Common myeloid progenitor, CD34-positive (primary cell): ENCODE measurements around the gene GTF2H1.

Source experiments
- CTCF ChIA-PET: fragments of 350-600 bp; sonication (Branson Sonifier 250); formaldehyde crosslinking; loops from one replicate; lab custom pipeline; 2021; ENCODE audit warnings: antibody characterized with exemption; lab: Charles Lee
- POLR2A ChIA-PET: fragments of 350-600 bp; sonication (Branson Sonifier 250); formaldehyde crosslinking; loops from one replicate; lab custom pipeline; 2021; ENCODE audit warnings: antibody characterized with exemption; lab: Charles Lee
- DNase-seq, 3 donors: peaks; one replicate each; pipeline versions ENCODE4 v3.0.0 to v3.0.0-alpha.2; 2013
- H3K27ac ChIP-seq, 2 experiments: 1 replicate in 1 of 2; 2 replicates in 1 of 2; pipeline ENCODE4 v1.7.0; 2013; ENCODE audit warnings: inconsistent platforms in 2 of 2, low read length in 2 of 2, mild to moderate bottlenecking in 2 of 2, low read depth in 1 of 2, moderate library complexity in 1 of 2; ENCODE audit not compliant: severe bottlenecking in 2 of 2, insufficient read depth in 1 of 2, poor library complexity in 1 of 2
- H3K27me3 ChIP-seq, 5 experiments: replicated peaks in 2 of 5; 1 replicate in 3 of 5; 2 replicates in 2 of 5; pipeline versions ENCODE4 v1.6.1 to v1.7.0; 2013; ENCODE audit warnings: low read length in 4 of 5, mild to moderate bottlenecking in 2 of 5, moderate library complexity in 2 of 5, inconsistent platforms in 1 of 5; ENCODE audit not compliant: insufficient read depth in 5 of 5, control insufficient read depth in 4 of 5
- H3K36me3 ChIP-seq, 4 experiments: 1 replicate in 2 of 4; 2 replicates in 2 of 4; pipeline versions ENCODE4 v1.6.1 to v1.7.0; 2013; ENCODE audit warnings: low read length in 3 of 4, control low read depth in 1 of 4, mild to moderate bottlenecking in 1 of 4; ENCODE audit not compliant: control insufficient read depth in 4 of 4, insufficient read depth in 4 of 4
- H3K4me1 ChIP-seq, 4 experiments: 1 replicate in 3 of 4; 2 replicates in 1 of 4; pipeline versions ENCODE4 v1.6.1 to v1.7.1; 2013; ENCODE audit warnings: low read length in 3 of 4, mild to moderate bottlenecking in 3 of 4, control low read depth in 1 of 4, inconsistent platforms in 1 of 4, moderate library complexity in 1 of 4; ENCODE audit not compliant: control insufficient read depth in 4 of 4, insufficient read depth in 4 of 4; ENCODE audit errors: control extremely low read depth in 1 of 4
- H3K4me3 ChIP-seq, 7 experiments: 1 replicate in 4 of 7; 2 replicates in 3 of 7; pipeline versions ENCODE4 v1.5.1 to v1.7.0; 2013; ENCODE audit warnings: mild to moderate bottlenecking in 7 of 7, low read length in 6 of 7, moderate library complexity in 6 of 7, inconsistent platforms in 2 of 7, low read depth in 2 of 7, control low read depth in 1 of 7; ENCODE audit not compliant: insufficient read depth in 4 of 7, control insufficient read depth in 1 of 7; ENCODE audit errors: extremely low read depth in 1 of 7
- H3K9me3 ChIP-seq, 5 experiments: 1 replicate in 4 of 5; 2 replicates in 1 of 5; pipeline versions ENCODE4 v1.6.1 to v1.7.1; 2013; ENCODE audit warnings: low read length in 4 of 5, mild to moderate bottlenecking in 2 of 5, inconsistent platforms in 1 of 5, low read depth in 1 of 5, moderate library complexity in 1 of 5; ENCODE audit not compliant: control insufficient read depth in 4 of 5, insufficient read depth in 2 of 5; ENCODE audit errors: control extremely low read depth in 1 of 5
- WGBS: methylation state at CpG from one replicate; pipeline ENCODE4 v1.1.5; 2013; ENCODE audit not compliant: insufficient coverage; 5-methylcytosine and 5-hydroxymethylcytosine counted together

GTF2H1 gene

DNA sequence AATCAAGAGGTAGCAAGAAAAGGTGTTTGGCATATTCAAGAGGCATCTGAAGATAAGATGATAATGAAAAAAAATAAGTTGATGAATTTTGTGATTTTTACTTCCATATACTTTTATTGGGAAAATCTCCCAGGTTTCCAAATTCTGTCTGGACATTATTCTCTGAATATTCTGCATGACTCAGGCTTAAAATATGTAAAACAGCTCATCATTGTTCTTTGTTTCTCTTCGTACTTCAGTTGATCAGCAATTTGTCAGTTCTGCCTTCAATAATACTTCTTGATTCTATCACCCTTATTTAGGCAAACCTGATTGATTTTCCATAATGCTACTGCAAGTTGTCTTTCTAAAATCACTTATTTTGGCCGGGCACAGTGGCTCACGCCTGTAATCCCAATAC is 30.2 kb downstream of the GTF2H1 start:
- ChIA-PET POLR2A (interaction anchor here (1.0 kb wide), 1 partner anchor 32 kb away, joined by 3 read pairs; no protein-coding TSS in a partner anchor), CTCF (no interaction called here)
- no peak overlapping the region for H3K27ac ChIP-seq
- no peaks in the 10 kb centered on the region for H3K27me3 ChIP-seq
- H3K9me3 ChIP-seq, result no peaks in the 10 kb centered on the region
- H3K4me1 ChIP-seq, result peaks cover 0 to 4% (median 0%) of the 10 kb centered on the region in 4 experiments
- 95% methylated on average over 2 of the region's 3 CpGs for WGBS
- no peak overlapping the region for H3K4me3 ChIP-seq
- no peak for DNase-seq
- peaks cover 14 to 64% (median 32%) of the 10 kb centered on the region in 4 experiments for H3K36me3 ChIP-seq

DNA sequence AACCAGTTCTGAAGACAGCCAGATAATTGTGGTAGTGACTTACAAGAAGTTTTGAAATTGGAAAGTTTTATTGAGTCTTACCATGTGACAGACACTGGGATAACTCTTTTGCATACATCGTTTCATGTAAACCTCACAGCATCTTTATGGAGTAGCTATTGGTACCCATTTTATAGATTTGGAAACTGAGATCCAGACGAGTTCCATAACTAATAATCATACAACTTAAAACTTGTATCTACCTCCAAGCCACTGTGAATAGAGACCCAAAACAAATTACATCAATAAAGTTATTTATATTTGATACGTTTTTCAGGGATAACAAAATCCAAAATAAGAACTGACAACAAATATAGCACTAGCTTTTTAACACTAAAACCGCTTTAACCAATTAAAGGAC is 36.3 kb downstream of the GTF2H1 start:
- no peak overlapping the region for H3K4me3 ChIP-seq
- H3K4me1 ChIP-seq, result no peaks in the 10 kb centered on the region
- no peaks in the 10 kb centered on the region for H3K27me3 ChIP-seq
- no peak for DNase-seq
- H3K36me3 ChIP-seq, result peaks cover 14 to 73% (median 39%) of the 10 kb centered on the region in 4 experiments
- CTCF ChIA-PET, result interaction anchor here (0.6 to 1.3 kb wide), 2 partner anchors 9 to 34 kb away, joined by 3 to 6 read pairs; no protein-coding TSS in a partner anchor
- POLR2A ChIA-PET, result interaction anchor here (1.1 kb wide), 1 partner anchor 36 kb away, joined by 4 read pairs; the partner anchor contains the start of gene LDHA
- no peak overlapping the region for H3K27ac ChIP-seq
- no CpG with 5 or more reads among the region's 4 CpGs for WGBS
- H3K9me3 ChIP-seq, result no peaks in the 10 kb centered on the region

DNA sequence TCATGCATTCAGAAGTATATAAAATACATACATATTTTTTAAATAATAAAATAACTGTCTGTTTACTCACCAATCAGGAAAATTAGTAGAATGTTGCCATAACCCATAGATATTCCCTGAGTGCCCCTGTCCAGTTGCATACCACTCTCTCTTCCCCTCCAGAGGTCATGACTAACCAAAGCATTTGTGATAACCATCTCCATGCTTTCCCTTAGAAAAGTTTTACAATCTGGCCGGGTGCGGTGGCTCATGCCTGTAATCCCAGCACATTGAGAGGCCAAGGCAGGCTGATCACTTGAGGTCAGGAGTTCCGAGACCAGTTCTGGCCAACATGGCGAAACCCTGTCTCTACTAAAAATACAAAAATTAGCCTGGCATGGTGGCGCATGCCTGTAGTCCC is 38.8 kb downstream of the GTF2H1 start:
- Histone ChIP-seq H3K36me3 (peaks cover 12 to 65% (median 39%) of the 10 kb centered on the region in 4 experiments), H3K9me3 (no peaks in the 10 kb centered on the region), H3K27me3 (no peaks in the 10 kb centered on the region), H3K4me1 (peaks cover 5 to 22% (median 16%) of the 10 kb centered on the region in 4 experiments), H3K27ac (no peak overlapping the region), H3K4me3 (no peak overlapping the region)
- 92% methylated on average over 4 of the region's 5 CpGs for WGBS
- ChIA-PET CTCF (interaction anchor here (0.9 kb wide), 1 partner anchor 23 kb away, joined by 3 read pairs; no protein-coding TSS in a partner anchor), POLR2A (interaction anchor here (0.6 kb wide), 1 partner anchor 22 kb away, joined by 4 read pairs; no protein-coding TSS in a partner anchor)
- no peak for DNase-seq

DNA sequence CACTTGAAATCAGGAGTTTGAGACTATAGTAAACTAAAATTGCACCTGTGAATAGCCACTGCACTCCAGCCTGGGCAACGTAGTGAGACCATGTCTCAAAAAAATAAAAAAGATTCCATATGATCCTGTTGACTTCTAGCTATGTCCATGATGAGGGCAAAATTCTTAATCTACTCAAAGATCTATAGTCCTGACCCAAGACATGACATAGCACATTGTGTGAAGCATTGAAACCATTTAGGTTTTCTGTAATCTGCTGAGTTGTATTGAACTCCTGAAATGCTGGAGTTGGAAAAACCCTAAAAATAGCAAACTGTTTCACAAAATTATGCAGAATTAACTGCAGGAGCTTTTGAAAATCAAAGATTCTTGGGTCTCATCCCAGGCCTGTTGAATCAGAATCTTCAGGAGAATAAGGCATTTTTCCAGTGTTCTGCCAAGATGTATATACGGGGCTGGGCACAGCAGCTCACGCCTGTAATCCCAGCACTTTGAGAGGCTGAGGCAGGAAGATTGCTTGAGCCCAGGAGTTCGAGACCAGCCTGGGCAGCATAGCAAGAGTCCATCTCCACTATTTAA is 42.2 kb downstream of the GTF2H1 start:
- ChIA-PET POLR2A (interaction anchor here (2.4 kb wide), 1 partner anchor 30 kb away, joined by 10 read pairs; the partner anchor contains the start of gene LDHA), CTCF (interaction anchor here (0.6 to 2.4 kb wide), 6 partner anchors 9 to 44 kb away, joined by 3 to 10 read pairs (median 4); partner anchors contain the start of gene LDHA)
- no peaks in the 10 kb centered on the region for H3K27me3 ChIP-seq
- DNase-seq, result no peak
- peaks cover 21 to 55% (median 44%) of the 10 kb centered on the region in 4 experiments for H3K4me1 ChIP-seq
- peak overlapping the region in 1 of 2 experiments; percentile 43 for H3K27ac ChIP-seq
- no peaks in the 10 kb centered on the region for H3K9me3 ChIP-seq
- 81% methylated on average over 3 of the region's 4 CpGs for WGBS
- no peak overlapping the region for H3K4me3 ChIP-seq
- H3K36me3 ChIP-seq, result peaks cover 0 to 39% (median 20%) of the 10 kb centered on the region in 4 experiments

DNA sequence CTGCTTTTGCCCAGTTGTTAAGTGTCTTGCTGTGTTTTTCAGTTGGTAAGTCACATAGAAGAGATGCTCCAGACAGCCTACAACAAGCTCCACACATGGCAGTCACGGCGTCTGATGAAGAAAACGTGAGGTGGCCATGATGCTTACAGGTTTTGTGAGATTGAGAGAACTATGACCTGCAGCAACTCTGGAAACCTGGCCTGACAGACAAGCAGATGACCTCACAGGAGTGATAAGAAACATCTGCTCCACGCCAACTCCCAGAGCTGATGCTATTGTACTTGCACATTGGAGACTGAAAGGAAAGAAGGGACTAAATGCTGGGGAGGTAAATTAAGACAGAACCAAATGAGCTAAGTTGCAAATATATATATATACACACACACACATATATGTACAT is 43.4 kb downstream of the GTF2H1 start:
- Histone ChIP-seq H3K4me3 (peak overlapping the region in 2 of 7 experiments; percentile 37 to 48), H3K27ac (peak overlapping the region in 1 of 2 experiments; percentile 43), H3K27me3 (no peaks in the 10 kb centered on the region), H3K9me3 (no peaks in the 10 kb centered on the region), H3K4me1 (peaks cover 24 to 59% (median 44%) of the 10 kb centered on the region in 4 experiments), H3K36me3 (peaks cover 0 to 35% (median 14%) of the 10 kb centered on the region in 4 experiments)
- WGBS, result 89% methylated on average over 3 of the region's 4 CpGs
- POLR2A ChIA-PET, result interaction anchor here (1.1 kb wide), 1 partner anchor 29 kb away, joined by 9 read pairs; the partner anchor contains the start of gene LDHA
- DNase-seq, result peak in 2 of 3 donors; percentile 33 to 56
- CTCF ChIA-PET, result interaction anchor here (0.7 to 2.4 kb wide), 6 partner anchors 15 to 29 kb away, joined by 3 to 10 read pairs (median 4); partner anchors contain the start of gene LDHA

DNA sequence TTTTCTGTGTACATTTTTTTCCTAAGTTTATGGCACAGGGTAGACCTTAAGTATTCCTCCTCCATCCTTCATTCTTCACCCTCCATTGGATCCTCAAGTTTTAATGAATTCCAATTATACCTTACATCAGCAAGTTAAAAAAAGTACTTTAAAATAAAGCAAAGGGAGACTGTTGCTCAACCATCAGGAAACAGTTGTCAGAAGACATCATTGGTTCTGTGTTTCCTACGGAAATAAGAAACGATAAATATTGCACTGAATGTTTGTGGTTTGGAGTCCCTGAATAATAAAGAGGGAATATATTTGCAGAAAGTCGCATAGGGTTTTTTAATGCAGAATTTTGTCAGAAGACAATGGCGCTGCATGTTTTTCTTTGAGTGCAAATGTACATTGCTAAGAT is 43.9 kb downstream of the GTF2H1 start:
- POLR2A ChIA-PET, result interaction anchor here (1.1 kb wide), 1 partner anchor 29 kb away, joined by 9 read pairs; the partner anchor contains the start of gene LDHA
- Histone ChIP-seq H3K4me1 (peaks cover 24 to 60% (median 44%) of the 10 kb centered on the region in 4 experiments), H3K27ac (peak overlapping the region in 1 of 2 experiments; percentile 43), H3K36me3 (peaks cover 0 to 31% (median 13%) of the 10 kb centered on the region in 4 experiments), H3K9me3 (no peaks in the 10 kb centered on the region), H3K4me3 (peak overlapping the region in 3 of 7 experiments; percentile 11 to 48 (median 37)), H3K27me3 (no peaks in the 10 kb centered on the region)
- WGBS, result 0% methylated on average over 4 of the region's 4 CpGs
- CTCF ChIA-PET, result interaction anchor here (0.7 to 2.4 kb wide), 5 partner anchors 14 to 29 kb away, joined by 3 to 10 read pairs (median 4); partner anchors contain the start of gene LDHA
- peak; percentile 52 to 88 (median 70) for DNase-seq
